Fibroblast of lung (primary cell): Measurements from ENCODE around the gene IL6.
A peak's percentile ranks its signal among the peaks of the same experiment; 100 is the strongest.

Source experiments
- EZH2 ChIP-seq: IDR thresholded peaks from 2 replicates; pipeline ENCODE4 v1.5.1; 2012; ENCODE audit warnings: low read length, control low read depth, mild to moderate bottlenecking; ENCODE audit errors: missing control alignments
- TF ChIP-seq, protein P1 (sequence below), 2 donors: IDR thresholded peaks in 1 of 2; conservative IDR thresholded peaks in 1 of 2; 1 replicate in 1 of 2; 2 replicates in 1 of 2; pipeline ENCODE4 v1.5.1; 2011 to 2012; ENCODE audit warnings: low read length in 2 of 2, control low read depth in 1 of 2, inconsistent platforms in 1 of 2, low read depth in 1 of 2, mild to moderate bottlenecking in 1 of 2

DNA sequence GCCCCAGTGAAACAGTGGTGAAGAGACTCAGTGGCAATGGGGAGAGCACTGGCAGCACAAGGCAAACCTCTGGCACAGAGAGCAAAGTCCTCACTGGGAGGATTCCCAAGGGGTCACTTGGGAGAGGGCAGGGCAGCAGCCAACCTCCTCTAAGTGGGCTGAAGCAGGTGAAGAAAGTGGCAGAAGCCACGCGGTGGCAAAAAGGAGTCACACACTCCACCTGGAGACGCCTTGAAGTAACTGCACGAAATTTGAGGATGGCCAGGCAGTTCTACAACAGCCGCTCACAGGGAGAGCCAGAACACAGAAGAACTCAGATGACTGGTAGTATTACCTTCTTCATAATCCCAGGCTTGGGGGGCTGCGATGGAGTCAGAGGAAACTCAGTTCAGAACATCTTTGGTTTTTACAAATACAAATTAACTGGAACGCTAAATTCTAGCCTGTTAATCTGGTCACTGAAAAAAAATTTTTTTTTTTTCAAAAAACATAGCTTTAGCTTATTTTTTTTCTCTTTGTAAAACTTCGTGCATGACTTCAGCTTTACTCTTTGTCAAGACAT lies 574 bp upstream of the IL6 start:
- TF ChIP-seq EZH2: no peak
- TF ChIP-seq, protein P1, sequence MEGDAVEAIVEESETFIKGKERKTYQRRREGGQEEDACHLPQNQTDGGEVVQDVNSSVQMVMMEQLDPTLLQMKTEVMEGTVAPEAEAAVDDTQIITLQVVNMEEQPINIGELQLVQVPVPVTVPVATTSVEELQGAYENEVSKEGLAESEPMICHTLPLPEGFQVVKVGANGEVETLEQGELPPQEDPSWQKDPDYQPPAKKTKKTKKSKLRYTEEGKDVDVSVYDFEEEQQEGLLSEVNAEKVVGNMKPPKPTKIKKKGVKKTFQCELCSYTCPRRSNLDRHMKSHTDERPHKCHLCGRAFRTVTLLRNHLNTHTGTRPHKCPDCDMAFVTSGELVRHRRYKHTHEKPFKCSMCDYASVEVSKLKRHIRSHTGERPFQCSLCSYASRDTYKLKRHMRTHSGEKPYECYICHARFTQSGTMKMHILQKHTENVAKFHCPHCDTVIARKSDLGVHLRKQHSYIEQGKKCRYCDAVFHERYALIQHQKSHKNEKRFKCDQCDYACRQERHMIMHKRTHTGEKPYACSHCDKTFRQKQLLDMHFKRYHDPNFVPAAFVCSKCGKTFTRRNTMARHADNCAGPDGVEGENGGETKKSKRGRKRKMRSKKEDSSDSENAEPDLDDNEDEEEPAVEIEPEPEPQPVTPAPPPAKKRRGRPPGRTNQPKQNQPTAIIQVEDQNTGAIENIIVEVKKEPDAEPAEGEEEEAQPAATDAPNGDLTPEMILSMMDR (conservative IDR thresholded peaks at IDR 0.05 in 1 of 2, IDR thresholded peaks at IDR 0.05 in 1 of 2; ENCODE audit: low read depth in 1 of 2, low read length in 2 of 2): peak; percentile 71
